HepG2 (cell line): ENCODE data around the gene CAMTA1. TPM values are rescaled to one million over a fixed set of nuclear protein-coding genes. Genes with fewer than 3 reads are reported as not detected.

Experiments used
- ATAC-seq: fragments of 200-7000 bp; cut with Tn5 transposase; 3 replicates; pipeline ENCODE4 v1.9.1; 2020; ENCODE audit warnings: mild to moderate bottlenecking, moderate library complexity
- BruUV-seq: library from RNA; stranded (reverse); fragments of 400-500 nt; replicated peaks from 2 replicates; lab custom pipeline; 2021; lab: Mats Ljungman, UMichigan
- CTCF ChIA-PET: fragments of 300-600 bp; formaldehyde crosslinking; extraction: SDS; loops from one replicate; lab custom pipeline; 2021; ENCODE audit warnings: low total read pairs, inconsistent platforms, low intra/inter-chr PET ratio; lab: Yijun Ruan, JAX
- POLR2A ChIA-PET: fragments of 350-600 bp; sonication (Branson Sonifier 250); formaldehyde crosslinking; loops from one replicate; lab custom pipeline; 2020; ENCODE audit warnings: antibody characterized with exemption, inconsistent platforms; lab: Yijun Ruan, JAX
- DNase-seq: peaks from one replicate; pipeline ENCODE4 v3.0.0-alpha.2; 2015; ENCODE audit warnings: low spot score
- FAIRE-seq: peaks from 3 replicates; lab custom pipeline; 2011; peaks lifted over from hg19 to GRCh38; lab: Jason Lieb, UNC
- H2AFZ ChIP-seq: one replicate; pipeline ENCODE4 v1.6.1; 2011; ENCODE audit warnings: low read length, inconsistent platforms
- H3K27ac ChIP-seq: fragments of 300-600 bp; 3 replicates; pipeline ENCODE4 v1.8.0; 2011; ENCODE audit warnings: mixed run types, mild to moderate bottlenecking, mixed read lengths, low read length, inconsistent platforms; ENCODE audit not compliant: insufficient read depth; ENCODE audit errors: extremely low read length
- H3K27me3 ChIP-seq, 2 experiments: fragments of 200-600 bp in 1 of 2; 2 replicates in 1 of 2; 3 replicates in 1 of 2; pipeline versions ENCODE4 v1.6.0 to v1.8.0; 2011; ENCODE audit warnings: low read length in 2 of 2, mild to moderate bottlenecking in 2 of 2, moderate library complexity in 2 of 2, inconsistent platforms in 1 of 2; ENCODE audit not compliant: insufficient read depth in 2 of 2, control insufficient read depth in 1 of 2
- H3K36me3 ChIP-seq, 2 experiments: fragments of 200-600 bp in 1 of 2; replicated peaks in 1 of 2; 2 replicates in 1 of 2; 3 replicates in 1 of 2; pipeline versions ENCODE4 v1.5.1 to v1.8.0; 2011; ENCODE audit warnings: low read length in 2 of 2, inconsistent platforms in 1 of 2; ENCODE audit not compliant: insufficient read depth in 2 of 2, control insufficient read depth in 1 of 2
- H3K4me1 ChIP-seq: 2 replicates; pipeline ENCODE4 v1.5.1; 2012; ENCODE audit warnings: low read length, inconsistent platforms; ENCODE audit not compliant: insufficient read depth
- H3K4me2 ChIP-seq: 2 replicates; pipeline ENCODE4 v1.6.0; 2011; ENCODE audit warnings: low read depth, low read length, inconsistent platforms
- H3K4me3 ChIP-seq, 3 experiments: fragments of 200-600 bp in 1 of 3; sonication (generic), shearing (Covaris generic) in 1 of 3; replicated peaks in 1 of 3; 2 replicates each; pipeline ENCODE4 v1.5.1; 2011 to 2016; ENCODE audit warnings: low read length in 3 of 3, inconsistent platforms in 2 of 3, low read depth in 2 of 3, mild to moderate bottlenecking in 2 of 3, control low read depth in 1 of 3, mixed read lengths in 1 of 3; ENCODE audit not compliant: insufficient read depth in 1 of 3
- H3K79me2 ChIP-seq: one replicate; pipeline ENCODE4 v1.6.1; 2011; ENCODE audit warnings: low read length, inconsistent platforms; ENCODE audit not compliant: insufficient read depth
- H3K9ac ChIP-seq: 2 replicates; pipeline ENCODE4 v1.6.0; 2011; ENCODE audit warnings: mild to moderate bottlenecking, low read depth, low read length, inconsistent platforms; ENCODE audit not compliant: insufficient read depth
- H3K9me3 ChIP-seq: 2 replicates; pipeline ENCODE4 v1.5.1; 2012; ENCODE audit warnings: mild to moderate bottlenecking, low read length
- H4K20me1 ChIP-seq: 2 replicates; pipeline ENCODE4 v1.6.0; 2011; ENCODE audit warnings: inconsistent platforms, mild to moderate bottlenecking, low read length, moderate library complexity; ENCODE audit not compliant: insufficient read depth
- GFI1 ChIP-seq: sonication (generic); formaldehyde crosslinking; IDR thresholded peaks from 2 replicates; pipeline ENCODE4 v1.5.0; 2020; ENCODE audit warnings: missing genetic modification reagents, mild to moderate bottlenecking, borderline replicate concordance
- ONECUT2 ChIP-seq: sonication (generic); formaldehyde crosslinking; IDR thresholded peaks from 2 replicates; pipeline ENCODE4 v1.4.0; 2020; ENCODE audit warnings: missing genetic modification reagents
- SRSF4 ChIP-seq: fragments of 200-400 bp; formaldehyde crosslinking; IDR thresholded peaks from one replicate; pipeline ENCODE4 v1.6.1; 2018; ENCODE audit warnings: mild to moderate bottlenecking, low read depth, low read length, moderate library complexity; ENCODE audit not compliant: poor library complexity, severe bottlenecking
- TCF12 ChIP-seq, 2 experiments: fragments of 450-650 bp in 1 of 2; sonication (generic) in 1 of 2; formaldehyde crosslinking in 1 of 2; IDR thresholded peaks; 2 replicates each; pipeline versions ENCODE4 v1.6.1 to v1.8.0; 2017 to 2022; ENCODE audit warnings: antibody characterized with exemption in 1 of 2, mild to moderate bottlenecking in 1 of 2, missing genetic modification reagents in 1 of 2, moderate library complexity in 1 of 2
- TOE1 ChIP-seq: sonication (generic); formaldehyde crosslinking; IDR thresholded peaks from 2 replicates; pipeline ENCODE4 v1.4.0; 2020; ENCODE audit warnings: mild to moderate bottlenecking, missing genetic modification reagents
- ZFAT ChIP-seq: sonication (generic); formaldehyde crosslinking; conservative IDR thresholded peaks from 2 replicates; pipeline ENCODE4 v1.8.1; 2023; ENCODE audit warnings: missing genetic modification reagents, inconsistent platforms
- ZNF10 ChIP-seq: sonication (generic); formaldehyde crosslinking; IDR thresholded peaks from 2 replicates; pipeline ENCODE4 v1.4.0; 2020; ENCODE audit warnings: mild to moderate bottlenecking, low read depth, missing genetic modification reagents, borderline replicate concordance
- ZNF12 ChIP-seq: sonication (generic); formaldehyde crosslinking; IDR thresholded peaks from 2 replicates; pipeline ENCODE4 v1.5.0; 2020; ENCODE audit warnings: missing genetic modification reagents
- ZNF431 ChIP-seq: sonication (generic); formaldehyde crosslinking; IDR thresholded peaks from 2 replicates; pipeline ENCODE4 v1.9.0; 2022; ENCODE audit warnings: missing genetic modification reagents, low read depth, mild to moderate bottlenecking, borderline replicate concordance
- ZNF530 ChIP-seq: sonication (generic); formaldehyde crosslinking; IDR thresholded peaks from 2 replicates; pipeline ENCODE4 v1.5.0; 2020; ENCODE audit warnings: low read depth, mild to moderate bottlenecking, missing genetic modification reagents
- ZNF550 ChIP-seq: sonication (generic); formaldehyde crosslinking; IDR thresholded peaks from 2 replicates; pipeline ENCODE4 v1.4.0; 2020; ENCODE audit warnings: mild to moderate bottlenecking, missing genetic modification reagents, borderline replicate concordance
- ZNF652 ChIP-seq: IDR thresholded peaks from 2 replicates; pipeline ENCODE4 v1.6.1; 2016; ENCODE audit warnings: low read depth, borderline replicate concordance
- ZNF7 ChIP-seq: IDR thresholded peaks from 2 replicates; pipeline ENCODE4 v1.6.1; 2016; ENCODE audit warnings: missing biosample characterization, missing genetic modification reagents
- WGBS: methylation state at CpG from one replicate; pipeline ENCODE4 v1.1.6; 2017; ENCODE audit warnings: low lambda C conversion rate; 5-methylcytosine and 5-hydroxymethylcytosine counted together
- in situ Hi-C: cut with HindIII; loops from 2 replicates; pipeline ENCODE4 v1.10.0; 2017; ENCODE audit warnings: low pct_unique_long_range_greater_than_20kb; ENCODE audit not compliant: extremely low pct_ligation_motif_present
- intact Hi-C: fragments of 100-400 bp; cut with micrococcal nuclease; formaldehyde crosslinking; loops from one replicate; pipeline ENCODE4 v1.10.0; 2022; ENCODE audit not compliant: unreplicated experiment
- polyA plus RNA-seq, 8 experiments: library from polyadenylated mRNA; depleted of rRNA in 3 of 8; stranded (reverse) in 7 of 8; unstranded in 1 of 8; fragments of >200 nt; fragmentation: Illumina TruSeq in 4 of 8; extraction: Trizol in 4 of 8; gene quantifications; 2 replicates each; pipeline versions ENCODE4 v1.2.1 to v1.2.3, GENCODE V29; 2011 to 2016; ENCODE audit warnings: low read depth in 4 of 8, missing spikeins in 1 of 8, mixed read lengths in 1 of 8; ENCODE audit not compliant: insufficient read depth in 1 of 8
- total RNA-seq, 5 experiments: library from RNA; depleted of rRNA; stranded (reverse); fragments of >200 nt; fragmentation: Illumina TruSeq; extraction: Trizol; gene quantifications; 2 replicates each; pipeline ENCODE4 v1.2.3, GENCODE V29; 2016; ENCODE audit warnings: low read depth in 1 of 5
- TF ChIP-seq, protein P1 (sequence below): fragments of 450-650 bp; IDR thresholded peaks from 2 replicates; pipeline ENCODE4 v1.6.1; 2017; ENCODE audit warnings: mild to moderate bottlenecking
- TF ChIP-seq, protein P2 (sequence below): IDR thresholded peaks from 2 replicates; pipeline ENCODE4 v1.6.1; 2018; ENCODE audit warnings: missing genetic modification reagents, mild to moderate bottlenecking, missing compliant biosample characterization
- TF ChIP-seq, protein P3 (sequence below): IDR thresholded peaks from 2 replicates; pipeline ENCODE4 v1.6.1; 2016; ENCODE audit warnings: missing compliant biosample characterization, missing genetic modification reagents, borderline replicate concordance

CAMTA1 gene
- total and polyA plus RNA-seq, 2 of the 13 experiments (the other 11 are each of a cell fraction or from before 2014, with no cell fraction given), result 25.0 to 36.4 TPM

DNA sequence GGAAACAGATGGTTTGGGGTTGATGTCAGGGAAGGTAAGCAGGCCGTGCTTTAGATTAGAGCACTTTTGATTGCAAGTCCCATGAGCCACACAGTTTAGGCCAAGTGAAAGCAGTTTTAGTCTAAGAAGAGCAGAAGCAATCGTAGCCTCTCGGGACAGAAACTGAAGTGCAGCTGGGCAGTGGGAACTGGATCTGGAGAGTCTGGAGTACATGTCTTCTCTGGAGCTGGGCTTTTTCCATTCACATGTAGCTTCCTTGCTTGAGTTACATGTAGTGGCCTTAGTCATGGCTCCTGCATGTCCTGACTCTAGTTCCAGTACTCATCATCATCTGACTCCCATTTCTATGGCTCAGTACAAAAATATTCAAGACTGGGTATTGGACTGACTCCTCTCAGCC, 16.7 kb downstream of the CAMTA1 start (continued):
- TF ChIP-seq, protein P1, sequence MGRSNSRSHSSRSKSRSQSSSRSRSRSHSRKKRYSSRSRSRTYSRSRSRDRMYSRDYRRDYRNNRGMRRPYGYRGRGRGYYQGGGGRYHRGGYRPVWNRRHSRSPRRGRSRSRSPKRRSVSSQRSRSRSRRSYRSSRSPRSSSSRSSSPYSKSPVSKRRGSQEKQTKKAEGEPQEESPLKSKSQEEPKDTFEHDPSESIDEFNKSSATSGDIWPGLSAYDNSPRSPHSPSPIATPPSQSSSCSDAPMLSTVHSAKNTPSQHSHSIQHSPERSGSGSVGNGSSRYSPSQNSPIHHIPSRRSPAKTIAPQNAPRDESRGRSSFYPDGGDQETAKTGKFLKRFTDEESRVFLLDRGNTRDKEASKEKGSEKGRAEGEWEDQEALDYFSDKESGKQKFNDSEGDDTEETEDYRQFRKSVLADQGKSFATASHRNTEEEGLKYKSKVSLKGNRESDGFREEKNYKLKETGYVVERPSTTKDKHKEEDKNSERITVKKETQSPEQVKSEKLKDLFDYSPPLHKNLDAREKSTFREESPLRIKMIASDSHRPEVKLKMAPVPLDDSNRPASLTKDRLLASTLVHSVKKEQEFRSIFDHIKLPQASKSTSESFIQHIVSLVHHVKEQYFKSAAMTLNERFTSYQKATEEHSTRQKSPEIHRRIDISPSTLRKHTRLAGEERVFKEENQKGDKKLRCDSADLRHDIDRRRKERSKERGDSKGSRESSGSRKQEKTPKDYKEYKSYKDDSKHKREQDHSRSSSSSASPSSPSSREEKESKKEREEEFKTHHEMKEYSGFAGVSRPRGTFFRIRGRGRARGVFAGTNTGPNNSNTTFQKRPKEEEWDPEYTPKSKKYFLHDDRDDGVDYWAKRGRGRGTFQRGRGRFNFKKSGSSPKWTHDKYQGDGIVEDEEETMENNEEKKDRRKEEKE, result no peak
- TF ChIP-seq, protein P2, sequence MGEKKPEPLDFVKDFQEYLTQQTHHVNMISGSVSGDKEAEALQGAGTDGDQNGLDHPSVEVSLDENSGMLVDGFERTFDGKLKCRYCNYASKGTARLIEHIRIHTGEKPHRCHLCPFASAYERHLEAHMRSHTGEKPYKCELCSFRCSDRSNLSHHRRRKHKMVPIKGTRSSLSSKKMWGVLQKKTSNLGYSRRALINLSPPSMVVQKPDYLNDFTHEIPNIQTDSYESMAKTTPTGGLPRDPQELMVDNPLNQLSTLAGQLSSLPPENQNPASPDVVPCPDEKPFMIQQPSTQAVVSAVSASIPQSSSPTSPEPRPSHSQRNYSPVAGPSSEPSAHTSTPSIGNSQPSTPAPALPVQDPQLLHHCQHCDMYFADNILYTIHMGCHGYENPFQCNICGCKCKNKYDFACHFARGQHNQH, result no peak

DNA sequence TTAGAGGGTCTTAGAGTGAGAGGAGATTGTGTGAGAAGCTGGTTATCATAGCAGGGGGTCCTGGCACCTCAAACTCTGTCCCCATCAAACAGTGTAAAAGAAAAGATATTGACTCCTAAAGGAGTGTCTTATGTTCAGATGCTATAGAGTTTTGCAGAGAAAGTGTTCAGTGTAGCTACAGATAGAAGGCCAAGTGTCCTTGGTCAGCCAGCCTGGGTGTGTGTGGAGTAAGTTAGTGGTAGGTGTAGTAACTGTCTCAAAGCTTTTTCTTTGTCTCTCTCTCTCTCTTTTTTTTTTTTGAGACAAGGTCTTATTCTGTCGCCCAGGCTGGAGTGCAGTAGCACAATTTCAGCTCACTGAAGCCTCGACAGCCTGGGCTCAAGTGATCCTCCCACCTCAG, 17.2 kb downstream of the CAMTA1 start:
- Histone ChIP-seq H3K9ac (no peak overlapping the region), H3K27ac (no peak overlapping the region), H2AFZ (no peak overlapping the region), H3K79me2 (peaks cover 55% of the 10 kb centered on the region), H4K20me1 (0 out of 2 replicates have a peak, but pooled peaks cover 3% of the 10 kb centered on the region), H3K27me3 (no peaks in the 10 kb centered on the region), H3K9me3 (no peaks in the 10 kb centered on the region), H3K4me1 (peaks cover 19% of the 10 kb centered on the region), H3K36me3 (0 out of 5 replicates have a peak, but pooled peaks cover 0 to 1% of the 10 kb centered on the region in 2 experiments), H3K4me2 (no peak overlapping the region), H3K4me3 (no peak overlapping the region)
- WGBS, result 100% methylated on average over 2 of the region's 2 CpGs
- no peak for ATAC-seq
- no peak for DNase-seq
- POLR2A ChIA-PET, result no interaction called here
- FAIRE-seq, result no peak
- BruUV-seq, result no TSS peak
- in situ Hi-C loops (loop anchor here (10.0 kb wide), 1 partner anchor 58 kb away; no protein-coding TSS in a partner anchor), intact Hi-C loops (no loop called here)
- CTCF ChIA-PET, result no interaction called here
- TF ChIP-seq ZFAT (CRISPR knock-in tag) (no peak), ZNF12 (no peak), ONECUT2 (CRISPR knock-in tag) (no peak), ZNF10 (CRISPR knock-in tag) (no peak), TCF12 (IDR thresholded peaks at IDR 0.05) (no peak), TCF12 (CRISPR knock-in tag; IDR thresholded peaks at IDR 0.05) (no peak), ZNF530 (CRISPR knock-in tag) (no peak), ZNF431 (CRISPR knock-in tag) (no peak), ZNF7 (CRISPR knock-in tag) (no peak), SRSF4 (no peak), GFI1 (CRISPR knock-in tag) (no peak), TOE1 (CRISPR knock-in tag) (no peak), ZNF550 (CRISPR knock-in tag) (no peak), ZNF652 (CRISPR knock-in tag) (no peak)
- TF ChIP-seq, protein P3, sequence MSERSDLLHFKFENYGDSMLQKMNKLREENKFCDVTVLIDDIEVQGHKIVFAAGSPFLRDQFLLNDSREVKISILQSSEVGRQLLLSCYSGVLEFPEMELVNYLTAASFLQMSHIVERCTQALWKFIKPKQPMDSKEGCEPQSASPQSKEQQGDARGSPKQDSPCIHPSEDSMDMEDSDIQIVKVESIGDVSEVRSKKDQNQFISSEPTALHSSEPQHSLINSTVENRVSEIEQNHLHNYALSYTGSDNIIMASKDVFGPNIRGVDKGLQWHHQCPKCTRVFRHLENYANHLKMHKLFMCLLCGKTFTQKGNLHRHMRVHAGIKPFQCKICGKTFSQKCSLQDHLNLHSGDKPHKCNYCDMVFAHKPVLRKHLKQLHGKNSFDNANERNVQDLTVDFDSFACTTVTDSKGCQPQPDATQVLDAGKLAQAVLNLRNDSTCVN (CRISPR knock-in tag), result no peak
